GM19193 (cell line): ENCODE measurements around the gene HIPK4.

Source experiments
- POLR2A ChIP-seq: IDR thresholded peaks from 4 replicates; pipeline ENCODE4 v1.6.1; 2011; ENCODE audit not compliant: insufficient read depth, insufficient read length; ENCODE audit errors: extremely low read depth

The HIPK4 gene

GRCh38 chr19:40397568-40397906 is 7.6 kb upstream of the HIPK4 start:
- no peak for TF ChIP-seq POLR2A

- no peak for TF ChIP-seq POLR2A
Observed at GRCh38 chr19:40396886-40397567, 7.0 kb upstream of the HIPK4 start.

GRCh38 chr19:40395956-40396355 is 6.0 kb upstream of the HIPK4 start:
- no peak for TF ChIP-seq POLR2A

- no peak for TF ChIP-seq POLR2A
Observed at GRCh38 chr19:40394816-40395210, 4.8 kb upstream of the HIPK4 start.

- TF ChIP-seq POLR2A = no peak
Observed at GRCh38 chr19:40393894-40394815, 4.2 kb upstream of the HIPK4 start.

GRCh38 chr19:40392894-40393517 is 3.0 kb upstream of the HIPK4 start:
- TF ChIP-seq POLR2A = no peak

GRCh38 chr19:40392123-40392522 is 2.1 kb upstream of the HIPK4 start:
- TF ChIP-seq POLR2A = no peak

- TF ChIP-seq POLR2A = no peak
Observed at GRCh38 chr19:40389404-40390083, 437 bp downstream of the HIPK4 start.

- TF ChIP-seq POLR2A = no peak
Observed at GRCh38 chr19:40388481-40388880, 1.5 kb downstream of the HIPK4 start.

GRCh38 chr19:40387155-40387554 is 2.8 kb downstream of the HIPK4 start:
- TF ChIP-seq POLR2A = no peak

GRCh38 chr19:40383668-40384248 is 6.2 kb downstream of the HIPK4 start:
- no peak for TF ChIP-seq POLR2A

- no peak for TF ChIP-seq POLR2A
Observed at GRCh38 chr19:40381321-40381720, 8.7 kb downstream of the HIPK4 start.

GRCh38 chr19:40380199-40381037 is 9.6 kb downstream of the HIPK4 start:
- no peak for TF ChIP-seq POLR2A
